NK-92 (cell line): ENCODE results near the gene CCL7.
"Not testable (repeated sequence)": the region's sequence is repeated elsewhere in the genome, so short reads cannot be mapped to it uniquely, and the experiment has no call there.

Experiments
- DNase-seq: peaks from one replicate; lab custom pipeline; 2025; ENCODE audit not compliant: unreplicated experiment; lab: John Stamatoyannopoulos, UW

Gene CCL7

DNA sequence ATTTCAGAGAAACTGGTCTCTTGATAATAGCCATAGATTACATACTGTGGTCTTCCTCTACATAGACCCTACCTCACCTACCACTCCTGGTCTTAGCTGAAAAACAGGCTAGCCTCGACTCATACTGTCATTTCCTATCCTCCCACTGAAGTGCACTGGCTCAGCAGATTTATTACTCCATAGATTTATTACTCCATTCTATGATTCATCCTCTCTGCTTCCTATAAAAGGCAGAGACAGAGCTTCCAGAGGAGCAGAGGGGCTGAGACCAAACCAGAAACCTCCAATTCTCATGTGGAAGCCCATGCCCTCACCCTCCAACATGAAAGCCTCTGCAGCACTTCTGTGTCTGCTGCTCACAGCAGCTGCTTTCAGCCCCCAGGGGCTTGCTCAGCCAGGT, at the start of gene CCL7:
Gene CCL7, plus strand, starts transcription at position 253 of the 400 bp plus-strand sequence. Its CDS starts 70 bp downstream, at position 323.
- DNase-seq, result no peak

DNA sequence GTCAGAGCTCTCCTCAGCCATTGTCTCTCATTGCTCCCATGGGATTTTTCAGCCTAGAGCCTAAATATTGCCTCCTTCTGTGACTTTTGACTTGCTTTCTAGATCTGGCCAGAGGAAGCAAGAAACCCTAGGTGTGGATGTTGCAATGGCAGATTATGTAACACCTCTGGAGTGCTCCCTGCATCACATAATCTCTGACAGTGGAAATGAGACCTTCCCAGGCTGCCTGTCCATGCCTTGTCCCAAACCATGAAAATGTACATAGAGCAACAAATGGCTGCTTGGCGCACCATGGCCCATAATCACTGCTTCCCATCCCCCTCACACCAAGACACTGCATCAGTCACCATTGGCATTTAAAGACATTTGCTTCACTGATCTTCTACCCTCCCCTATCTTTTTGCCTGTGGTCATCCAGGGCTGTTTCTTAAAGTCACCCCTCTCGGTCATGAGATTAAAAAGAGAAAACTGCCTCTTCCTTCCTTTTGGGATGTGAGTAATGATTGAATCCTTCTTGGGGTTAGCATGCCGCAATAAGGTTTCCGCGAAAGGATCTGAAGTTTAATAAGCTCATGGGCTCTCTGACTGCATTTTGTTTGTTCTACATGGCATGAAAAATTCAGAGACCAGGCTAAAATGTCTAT, 49.1 kb upstream of the CCL7 start:
- no peak for DNase-seq

DNA sequence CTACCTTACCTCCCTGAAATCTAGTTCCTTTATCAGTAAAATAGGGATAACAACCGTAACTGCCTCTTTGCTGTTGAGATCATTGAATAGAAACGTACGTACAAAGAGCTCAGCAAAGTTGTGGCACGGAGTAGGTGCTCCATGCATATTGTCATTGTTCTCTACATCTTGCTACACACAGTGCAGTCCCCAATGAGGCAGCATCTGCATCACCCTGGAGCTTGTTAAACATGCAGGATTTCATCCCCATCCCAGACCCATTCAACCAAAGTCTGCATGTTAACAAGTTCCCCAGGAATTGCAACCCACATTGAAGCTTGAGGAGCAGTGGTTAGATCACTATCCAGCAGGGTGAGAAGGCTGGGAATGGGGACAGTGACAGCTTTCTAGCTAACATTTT, 48.6 kb upstream of the CCL7 start:
- DNase-seq, result no peak

- DNase-seq, result no peak
These were observed 47.1 kb upstream of the CCL7 start for GRCh38 chr17:34222722-34223497.

GRCh38 chr17:34225046-34225445, 45.0 kb upstream of the CCL7 start:
- no peak for DNase-seq

DNA sequence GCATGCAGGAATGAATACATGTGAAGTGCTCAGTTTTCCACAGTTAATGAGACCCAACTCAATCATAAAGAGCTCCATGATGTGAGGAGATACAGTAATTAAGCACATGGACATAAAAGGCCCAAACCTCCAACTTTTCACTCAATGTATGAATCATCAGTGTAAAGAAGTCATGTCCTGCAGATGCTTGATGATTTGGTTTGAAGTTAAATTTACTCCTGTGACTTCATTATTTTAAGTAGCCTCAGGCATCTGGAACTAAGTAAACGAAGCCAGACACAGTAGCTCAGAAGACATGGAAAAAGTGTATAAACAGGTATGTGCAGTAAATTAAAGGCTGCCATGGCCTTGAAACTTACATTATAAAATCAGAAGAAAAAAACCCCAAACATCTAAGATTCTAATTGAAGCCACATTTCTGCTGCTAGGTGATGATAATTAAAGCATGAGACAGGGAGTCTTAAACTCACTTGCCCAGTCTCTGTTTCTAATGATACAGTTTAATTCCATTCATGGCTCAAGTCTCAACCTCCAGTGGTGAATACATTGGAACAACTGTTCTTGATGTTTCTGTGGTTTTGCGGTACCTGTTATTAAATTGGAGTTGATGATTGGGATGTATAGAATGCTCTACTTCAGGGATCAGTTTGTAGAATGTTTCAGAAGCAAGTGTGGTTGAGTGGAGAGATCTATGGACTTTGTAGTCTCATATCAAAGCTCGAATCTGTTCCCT, 43.8 kb upstream of the CCL7 start:
- no peak for DNase-seq

GRCh38 chr17:34226744-34227034, 43.3 kb upstream of the CCL7 start:
- DNase-seq, result no peak

DNA sequence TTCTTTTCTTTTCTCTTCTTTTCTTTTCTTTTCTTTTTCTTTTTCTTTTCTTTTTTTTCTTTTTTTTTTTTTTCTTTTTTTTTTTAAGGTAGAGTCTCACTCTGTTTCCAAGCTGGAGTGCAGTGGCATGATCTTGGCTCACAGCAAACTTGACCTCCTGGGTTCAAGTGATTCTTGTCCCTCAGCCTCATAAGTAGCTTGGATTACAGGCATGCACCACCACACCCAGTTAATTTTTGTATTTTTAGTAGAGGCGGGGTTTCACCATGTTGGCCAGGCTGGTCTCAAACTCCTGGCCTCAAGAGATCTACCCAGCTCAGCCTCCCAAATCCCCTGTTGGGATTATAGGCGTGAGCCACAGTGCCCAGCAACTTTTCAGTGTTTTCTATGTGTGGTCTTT, 42.7 kb upstream of the CCL7 start:
- DNase-seq, result not testable (repeated sequence)

GRCh38 chr17:34227707-34228106, 42.3 kb upstream of the CCL7 start:
- no peak for DNase-seq

- DNase-seq, result no peak
These were observed 41.2 kb upstream of the CCL7 start for GRCh38 chr17:34228781-34229180.

- no peak for DNase-seq
These were observed 39.7 kb upstream of the CCL7 start for GRCh38 chr17:34230342-34230741.

GRCh38 chr17:34234616-34235015, 35.4 kb upstream of the CCL7 start:
- DNase-seq, result no peak

GRCh38 chr17:34235389-34236028, 34.5 kb upstream of the CCL7 start:
- no peak for DNase-seq

DNA sequence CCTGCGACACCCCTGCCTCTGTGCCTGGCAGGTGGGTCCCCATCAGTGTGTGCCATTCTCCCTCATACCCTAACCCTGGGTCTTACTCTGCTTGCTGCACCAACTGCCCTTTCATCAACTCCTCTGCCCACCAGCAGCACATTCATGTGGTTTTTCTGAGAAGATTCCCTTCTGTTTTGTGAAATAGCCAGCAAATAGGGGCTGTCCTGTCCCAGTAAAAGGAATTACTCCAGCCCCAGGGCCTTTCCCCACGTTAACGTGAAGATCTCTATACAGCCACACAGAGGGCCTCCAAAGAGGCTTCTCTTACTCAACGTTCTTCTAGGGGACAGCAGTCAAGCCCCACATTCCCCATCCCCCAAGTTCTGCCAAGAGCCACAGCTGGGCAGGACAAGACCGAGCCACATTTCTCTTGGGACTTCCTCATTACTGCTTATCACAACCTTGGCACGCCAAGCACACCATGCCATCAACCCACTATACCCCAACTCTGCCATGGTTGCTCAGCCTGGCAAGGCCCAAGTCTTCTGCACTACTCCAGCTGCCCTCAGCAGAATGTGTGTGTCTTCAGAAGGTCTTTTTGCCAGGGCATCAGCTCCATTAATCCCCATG, 33.6 kb upstream of the CCL7 start:
- DNase-seq, result no peak

DNA sequence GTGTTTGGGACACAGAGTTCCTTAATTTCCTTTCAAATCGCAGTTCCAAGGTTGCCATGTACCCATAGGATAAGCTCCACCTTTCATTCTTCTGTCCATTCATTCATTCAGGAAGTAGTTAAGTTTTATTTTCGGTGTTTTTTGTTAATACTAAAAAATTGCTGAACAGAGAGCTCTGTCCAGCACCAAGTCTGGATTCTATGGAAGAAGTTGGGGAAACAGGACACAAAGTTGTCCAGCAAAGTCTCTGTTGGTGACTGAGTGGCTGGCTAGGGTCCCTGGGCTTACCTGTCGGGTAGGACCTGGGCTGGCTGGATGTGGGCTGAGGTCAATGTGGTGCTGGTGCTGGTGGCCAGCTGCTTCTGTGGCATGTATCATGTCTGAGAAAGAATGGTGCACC, 32.6 kb upstream of the CCL7 start:
- no peak for DNase-seq

- DNase-seq, result no peak
These were observed 29.0 kb upstream of the CCL7 start for GRCh38 chr17:34241062-34241461.

DNA sequence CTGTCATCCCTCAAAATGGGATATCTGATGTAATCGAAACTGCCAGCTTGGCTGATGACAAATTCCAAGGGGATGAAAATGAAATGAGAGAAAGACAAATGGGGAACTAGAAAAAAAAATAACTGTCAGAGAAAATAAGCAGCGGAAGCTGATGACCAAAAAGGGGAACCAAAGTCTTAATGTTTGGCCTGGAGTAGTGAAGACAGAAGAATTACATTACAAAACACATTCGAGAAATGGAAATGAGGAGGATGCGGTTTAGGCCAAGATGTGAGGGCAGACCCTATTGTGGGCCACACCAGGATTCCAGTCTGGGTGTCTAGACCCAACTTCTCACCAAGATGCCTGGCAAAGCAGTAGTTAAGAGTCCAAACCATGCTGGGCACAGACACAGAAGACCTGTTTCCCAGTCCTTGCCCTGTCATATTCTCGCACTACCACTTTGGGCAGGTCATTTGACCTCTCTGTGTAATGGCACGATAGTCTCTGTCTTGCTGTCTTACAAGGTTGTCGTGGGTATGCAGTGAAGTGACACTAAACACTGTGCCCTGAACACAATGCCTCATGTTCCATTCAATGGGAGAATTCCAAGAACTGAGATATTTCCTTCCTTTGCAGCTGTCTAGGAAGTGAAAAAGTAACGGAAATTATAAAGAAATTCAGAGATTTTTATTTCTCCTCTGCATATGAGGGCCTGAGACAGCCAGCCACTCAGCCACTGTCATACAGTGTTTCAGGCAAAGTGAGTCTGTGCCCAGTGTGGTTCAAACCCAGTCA, 27.2 kb upstream of the CCL7 start:
- DNase-seq, result no peak

- DNase-seq, result no peak
These were observed 26.4 kb upstream of the CCL7 start for GRCh38 chr17:34243364-34244320.

- no peak for DNase-seq
These were observed 24.6 kb upstream of the CCL7 start for GRCh38 chr17:34245351-34245905.
